Upper lobe of right lung (tissue), 1 donor: ENCODE data around the gene UTRN. TPM values are rescaled to one million over a fixed set of nuclear protein-coding genes. Genes with fewer than 3 reads are reported as not detected.

Experiments
- ATAC-seq: fragments of 200-7000 bp; cut with Tn5 transposase; one replicate; pipeline ENCODE4 v1.9.1; 2020; ENCODE audit warnings: mild to moderate bottlenecking, moderate library complexity
- DNase-seq: peaks from one replicate; pipeline ENCODE4 v3.0.0-alpha.2; 2020
- H3K27ac ChIP-seq: fragments of 200-600 bp; one replicate; pipeline ENCODE4 v1.8.0; 2022
- H3K27me3 ChIP-seq: fragments of 200-600 bp; one replicate; pipeline ENCODE4 v1.8.0; 2022; ENCODE audit warnings: mild to moderate bottlenecking
- H3K36me3 ChIP-seq: fragments of 200-600 bp; one replicate; pipeline ENCODE4 v1.8.0; 2022
- H3K4me1 ChIP-seq: fragments of 200-600 bp; one replicate; pipeline ENCODE4 v1.8.0; 2022
- H3K4me3 ChIP-seq: fragments of 200-600 bp; one replicate; pipeline ENCODE4 v1.8.0; 2022; ENCODE audit warnings: mild to moderate bottlenecking
- H3K9me3 ChIP-seq: fragments of 200-600 bp; one replicate; pipeline ENCODE4 v1.8.0; 2022
- intact Hi-C: fragments of 100-400 bp; cut with DNase I; formaldehyde crosslinking; loops from one replicate; pipeline ENCODE4 v1.11.0; 2022
- total RNA-seq: library from RNA; stranded (reverse); fragmentation: NEBNext Ultra II Directional; extraction: Animal tissue kit (Norgen Biotek cat#: 25700); gene quantifications from one replicate; pipeline ENCODE4 v1.2.1, GENCODE V29; 2021
- TF ChIP-seq, protein P1 (sequence below): fragments of 200-600 bp; IDR thresholded peaks from one replicate; pipeline ENCODE4 v1.8.0; 2022; ENCODE audit warnings: antibody characterized with exemption
- donor health status: DM: no; HTN: yes; CAD: no; lungs with severe emphysema.

UTRN gene
- total RNA-seq, 1 donor from 2014 or later = 316 TPM

DNA sequence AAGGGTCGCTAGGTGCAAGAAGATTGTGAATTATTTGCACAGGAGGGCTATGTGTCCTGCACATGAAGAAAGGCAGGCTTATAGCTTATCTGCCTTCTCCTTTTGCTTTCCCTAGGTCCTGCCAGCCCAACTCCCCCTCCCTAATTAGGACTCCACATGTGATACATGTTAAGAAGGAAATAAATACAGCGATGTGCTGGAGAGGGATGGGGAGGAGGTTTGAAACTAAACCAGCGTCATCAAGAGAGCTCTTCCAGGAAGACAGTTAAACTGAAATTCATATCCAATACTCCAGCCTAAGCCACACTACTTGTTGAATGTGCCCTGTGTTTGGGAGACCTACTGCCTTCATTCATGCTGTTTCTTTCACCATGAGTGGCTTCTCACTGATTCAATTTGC, 34.9 kb upstream of the UTRN start:
- TF ChIP-seq, protein P1, sequence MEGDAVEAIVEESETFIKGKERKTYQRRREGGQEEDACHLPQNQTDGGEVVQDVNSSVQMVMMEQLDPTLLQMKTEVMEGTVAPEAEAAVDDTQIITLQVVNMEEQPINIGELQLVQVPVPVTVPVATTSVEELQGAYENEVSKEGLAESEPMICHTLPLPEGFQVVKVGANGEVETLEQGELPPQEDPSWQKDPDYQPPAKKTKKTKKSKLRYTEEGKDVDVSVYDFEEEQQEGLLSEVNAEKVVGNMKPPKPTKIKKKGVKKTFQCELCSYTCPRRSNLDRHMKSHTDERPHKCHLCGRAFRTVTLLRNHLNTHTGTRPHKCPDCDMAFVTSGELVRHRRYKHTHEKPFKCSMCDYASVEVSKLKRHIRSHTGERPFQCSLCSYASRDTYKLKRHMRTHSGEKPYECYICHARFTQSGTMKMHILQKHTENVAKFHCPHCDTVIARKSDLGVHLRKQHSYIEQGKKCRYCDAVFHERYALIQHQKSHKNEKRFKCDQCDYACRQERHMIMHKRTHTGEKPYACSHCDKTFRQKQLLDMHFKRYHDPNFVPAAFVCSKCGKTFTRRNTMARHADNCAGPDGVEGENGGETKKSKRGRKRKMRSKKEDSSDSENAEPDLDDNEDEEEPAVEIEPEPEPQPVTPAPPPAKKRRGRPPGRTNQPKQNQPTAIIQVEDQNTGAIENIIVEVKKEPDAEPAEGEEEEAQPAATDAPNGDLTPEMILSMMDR = no peak
- no peaks in the 10 kb centered on the region for H3K4me1 ChIP-seq
- DNase-seq = no peak
- no peak for ATAC-seq
- no peaks in the 10 kb centered on the region for H3K36me3 ChIP-seq
- H3K4me3 ChIP-seq = no peak overlapping the region
- intact Hi-C loops = no loop called here
- H3K27ac ChIP-seq = no peak overlapping the region
- H3K9me3 ChIP-seq = no peaks in the 10 kb centered on the region
- H3K27me3 ChIP-seq = no peaks in the 10 kb centered on the region

GRCh38 chr6:144252259-144252658, 32.9 kb upstream of the UTRN start:
- H3K9me3 ChIP-seq = no peaks in the 10 kb centered on the region
- TF ChIP-seq, protein P1 = no peak
- no peak overlapping the region for H3K4me3 ChIP-seq
- no peak for ATAC-seq
- no peaks in the 10 kb centered on the region for H3K27me3 ChIP-seq
- no peaks in the 10 kb centered on the region for H3K4me1 ChIP-seq
- intact Hi-C loops = no loop called here
- H3K27ac ChIP-seq = no peak overlapping the region
- DNase-seq = no peak
- H3K36me3 ChIP-seq = no peaks in the 10 kb centered on the region

- ATAC-seq (no peak), DNase-seq (no peak)
- Histone ChIP-seq H3K4me3 (no peak overlapping the region), H3K27me3 (no peaks in the 10 kb centered on the region), H3K27ac (no peak overlapping the region), H3K9me3 (no peaks in the 10 kb centered on the region), H3K36me3 (no peaks in the 10 kb centered on the region), H3K4me1 (peaks cover 9% of the 10 kb centered on the region)
- TF ChIP-seq, protein P1 = no peak
- intact Hi-C loops = no loop called here
Measured at GRCh38 chr6:144259986-144260385, 25.1 kb upstream of the UTRN start.

DNA sequence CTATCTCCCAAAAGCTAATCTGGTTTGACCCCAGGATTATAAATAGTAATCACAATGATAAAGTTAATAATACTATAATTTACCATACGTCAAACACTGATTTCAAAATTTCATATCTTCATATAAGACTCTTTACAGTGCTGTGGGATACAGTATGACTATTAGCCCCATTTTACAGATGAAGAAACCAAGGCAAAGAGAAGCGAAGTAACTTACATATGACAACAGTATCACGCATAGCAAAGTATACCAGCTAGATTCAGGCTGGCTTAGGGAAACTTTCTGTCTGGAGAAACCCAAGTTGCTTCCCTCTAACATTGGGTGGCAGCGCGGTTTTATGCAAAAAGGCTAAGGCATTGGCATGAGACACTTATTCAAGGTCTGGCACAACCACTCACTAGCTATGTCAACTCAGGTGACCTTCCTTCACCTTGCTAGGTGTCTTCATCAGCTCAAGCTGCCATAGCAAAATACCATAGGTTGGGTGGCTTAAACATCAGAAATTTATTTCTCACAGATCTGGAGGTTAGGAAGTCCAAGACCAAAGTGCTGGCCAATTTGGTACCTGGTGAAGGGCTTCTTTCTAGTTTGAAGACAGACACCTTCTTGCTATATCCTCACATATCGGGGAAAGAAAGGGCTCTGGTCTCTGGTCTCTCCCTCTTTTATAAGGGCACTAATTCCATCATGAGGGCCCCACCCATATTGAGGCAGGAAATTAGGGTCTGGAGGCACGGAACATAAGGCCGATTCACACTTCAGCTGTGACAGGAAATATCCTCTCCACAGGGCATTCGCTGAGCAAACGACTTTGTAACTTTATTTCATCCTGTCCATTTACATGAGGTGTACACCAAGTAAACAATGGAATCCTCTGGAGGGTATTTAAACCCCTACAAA, 22.4 kb upstream of the UTRN start:
- H3K4me1 ChIP-seq = peaks cover 24% of the 10 kb centered on the region
- no peaks in the 10 kb centered on the region for H3K27me3 ChIP-seq
- no peak overlapping the region for H3K4me3 ChIP-seq
- TF ChIP-seq, protein P1 = no peak
- no peak for ATAC-seq
- intact Hi-C loops = no loop called here
- H3K27ac ChIP-seq = no peak overlapping the region
- no peaks in the 10 kb centered on the region for H3K36me3 ChIP-seq
- DNase-seq = no peak
- H3K9me3 ChIP-seq = no peaks in the 10 kb centered on the region

DNA sequence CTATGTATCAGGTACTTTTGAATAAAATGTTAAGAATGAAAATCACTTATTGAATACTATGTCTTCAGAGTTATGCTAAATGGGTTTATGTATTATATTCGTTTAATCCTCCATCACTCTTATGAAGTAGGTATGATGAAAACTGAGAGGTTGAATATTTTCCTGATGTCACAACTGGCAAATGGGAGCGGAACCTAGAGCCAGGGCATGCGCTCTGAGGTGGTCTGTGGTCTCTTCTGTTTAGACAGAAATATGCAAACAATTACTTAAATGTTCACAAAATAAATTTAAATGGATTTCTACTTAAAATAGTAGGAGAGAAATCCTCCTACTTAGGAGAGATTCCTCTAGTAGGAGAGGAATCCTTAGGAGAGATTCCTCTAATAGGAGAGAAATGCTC, 21.3 kb upstream of the UTRN start:
- Histone ChIP-seq H3K4me1 (peaks cover 24% of the 10 kb centered on the region), H3K27me3 (no peaks in the 10 kb centered on the region), H3K27ac (peak overlapping the region; percentile 52), H3K4me3 (no peak overlapping the region), H3K9me3 (no peaks in the 10 kb centered on the region), H3K36me3 (no peaks in the 10 kb centered on the region)
- TF ChIP-seq, protein P1 = no peak
- intact Hi-C loops = no loop called here
- DNase-seq (no peak), ATAC-seq (no peak)
